ENCODE results near the gene AVPR2.
A peak's percentile ranks its signal among the peaks of the same experiment; 100 is the strongest.

Gene AVPR2

DNA sequence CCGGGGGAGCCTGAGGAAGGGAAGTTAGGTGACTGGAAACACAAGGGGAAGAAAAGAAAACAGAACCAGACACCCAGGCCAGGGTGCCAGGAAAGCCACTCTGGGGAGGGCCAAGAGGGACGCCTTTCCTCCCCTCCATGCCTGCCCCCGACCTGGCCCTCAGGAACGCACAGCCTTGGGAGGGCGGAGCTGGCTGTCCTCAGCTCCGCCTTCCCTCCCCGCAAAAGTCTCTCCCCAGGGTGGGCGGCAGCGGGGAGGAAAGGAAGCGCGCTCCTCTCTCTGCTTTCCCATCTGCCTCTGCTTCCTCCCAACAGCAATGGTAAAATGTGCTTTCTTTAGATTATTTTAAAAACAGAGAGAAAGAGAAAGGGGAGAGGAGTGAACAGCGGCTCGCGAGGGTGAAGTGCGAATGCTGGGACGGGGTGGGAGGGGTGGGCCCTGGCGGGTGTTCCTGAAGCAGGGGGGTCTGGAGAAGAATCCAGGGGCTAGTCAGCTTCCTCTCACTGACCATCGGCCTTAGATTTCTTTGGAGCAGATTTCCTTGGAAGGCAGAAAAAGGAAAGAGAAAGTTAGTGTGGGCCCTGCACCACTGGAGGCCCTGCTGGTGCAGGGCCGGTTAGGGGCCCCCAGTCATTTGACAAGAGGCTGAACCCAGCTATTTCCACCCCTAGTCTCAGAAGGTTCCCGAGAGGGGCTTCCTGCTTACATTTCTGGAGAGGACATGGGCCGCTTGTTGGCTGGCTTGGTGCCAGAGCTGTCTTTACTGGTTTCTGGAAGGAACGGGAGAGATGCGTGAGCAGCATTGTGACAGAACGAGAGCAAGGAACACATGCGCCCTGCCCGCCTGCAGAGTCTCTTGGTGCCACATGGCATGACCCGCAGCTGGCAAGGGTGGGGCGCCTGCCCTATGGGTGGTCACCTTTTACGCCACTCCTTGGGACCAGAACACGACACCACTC lies 44.7 kb downstream of the AVPR2 start:
- DNase-seq (ENCODE audit: low read depth in 2 of 2, low spot score in 1 of 2), result no peak

DNA sequence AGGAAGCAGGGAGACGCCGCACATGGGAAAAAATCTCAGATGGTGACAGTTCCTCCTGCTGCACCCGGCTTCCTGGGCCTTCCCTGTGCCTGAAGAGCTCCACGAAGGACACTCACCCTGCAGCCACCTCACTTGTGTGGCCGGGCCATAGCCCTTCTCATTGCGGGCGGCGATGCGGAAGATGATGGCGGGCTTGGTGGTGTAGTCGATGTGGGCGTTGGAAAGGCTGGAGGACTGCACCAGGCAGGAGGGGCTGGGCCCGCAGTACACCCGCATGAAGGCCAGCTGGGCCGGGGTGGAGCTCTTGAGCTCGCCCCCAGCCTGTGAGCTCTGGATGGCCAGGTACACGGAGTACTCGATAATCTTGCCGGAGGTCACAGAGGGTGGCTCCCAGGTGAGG lies 45.7 kb downstream of the AVPR2 start:
- DNase-seq (ENCODE audit: low read depth in 2 of 2, low spot score in 1 of 2), result no peak

GRCh38 chrX:153951683-153952372 lies 47.4 kb downstream of the AVPR2 start:
- no peak for DNase-seq (ENCODE audit: low read depth in 2 of 2, low spot score in 1 of 2)

DNA sequence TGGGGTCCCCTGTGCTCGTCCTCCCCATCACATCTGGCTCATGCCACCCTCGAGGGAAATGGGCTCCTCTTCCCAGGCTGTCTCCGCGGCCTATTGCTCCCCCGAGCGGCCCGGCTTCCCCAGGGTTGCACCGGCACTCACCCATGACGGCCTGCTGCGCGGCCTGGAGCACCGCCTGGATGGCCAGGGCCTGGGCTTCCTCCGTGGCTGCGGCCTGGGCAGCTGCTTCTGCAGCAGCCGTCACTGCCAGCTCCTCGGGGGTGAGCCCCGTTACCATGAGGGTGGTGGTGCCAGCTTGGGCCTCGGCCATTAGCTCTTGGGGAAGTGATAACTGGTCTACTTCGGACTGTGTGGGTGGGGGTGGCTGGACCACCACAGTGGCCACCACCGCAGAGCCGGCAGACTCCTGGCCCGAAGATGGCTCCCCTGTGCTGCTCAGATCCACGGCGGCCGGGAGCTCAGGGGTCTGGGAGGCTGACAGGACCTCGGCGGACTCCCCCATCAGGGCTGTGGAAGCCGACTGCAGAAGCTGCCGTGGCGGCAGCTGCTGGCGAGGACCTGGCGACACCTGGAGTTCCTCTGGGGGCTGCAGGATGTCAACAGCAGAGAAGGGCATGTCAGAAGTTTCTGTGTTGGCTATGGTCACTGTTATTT lies 48.0 kb downstream of the AVPR2 start:
- no peak for DNase-seq (ENCODE audit: low read depth in 2 of 2, low spot score in 1 of 2)

DNA sequence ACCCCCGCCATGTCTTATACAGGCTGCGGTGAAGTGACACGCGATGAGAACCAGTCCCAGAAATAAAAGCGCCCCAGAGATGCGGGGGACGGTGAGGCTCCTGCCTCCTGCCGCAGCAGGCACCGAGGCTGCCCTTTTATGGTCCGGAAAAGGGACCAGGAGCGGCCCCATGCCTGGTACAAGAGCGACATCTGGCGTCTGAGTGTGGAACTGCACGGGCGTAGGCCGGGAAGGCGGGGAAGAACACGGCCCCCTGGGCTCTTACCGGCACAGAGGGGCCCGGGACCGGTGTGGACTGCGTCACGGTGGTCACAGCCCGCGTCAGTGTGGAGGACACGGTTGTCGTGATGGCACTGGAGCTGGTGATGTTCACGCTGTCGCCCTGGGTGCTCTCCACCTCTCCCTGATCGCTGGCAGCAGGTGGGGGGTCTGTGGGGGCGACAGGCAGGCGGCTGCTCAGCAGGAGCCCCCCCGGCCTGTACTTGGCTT lies 48.9 kb downstream of the AVPR2 start:
- DNase-seq (ENCODE audit: low read depth in 2 of 2, low spot score in 1 of 2), result peak; percentile 49 to 58

DNA sequence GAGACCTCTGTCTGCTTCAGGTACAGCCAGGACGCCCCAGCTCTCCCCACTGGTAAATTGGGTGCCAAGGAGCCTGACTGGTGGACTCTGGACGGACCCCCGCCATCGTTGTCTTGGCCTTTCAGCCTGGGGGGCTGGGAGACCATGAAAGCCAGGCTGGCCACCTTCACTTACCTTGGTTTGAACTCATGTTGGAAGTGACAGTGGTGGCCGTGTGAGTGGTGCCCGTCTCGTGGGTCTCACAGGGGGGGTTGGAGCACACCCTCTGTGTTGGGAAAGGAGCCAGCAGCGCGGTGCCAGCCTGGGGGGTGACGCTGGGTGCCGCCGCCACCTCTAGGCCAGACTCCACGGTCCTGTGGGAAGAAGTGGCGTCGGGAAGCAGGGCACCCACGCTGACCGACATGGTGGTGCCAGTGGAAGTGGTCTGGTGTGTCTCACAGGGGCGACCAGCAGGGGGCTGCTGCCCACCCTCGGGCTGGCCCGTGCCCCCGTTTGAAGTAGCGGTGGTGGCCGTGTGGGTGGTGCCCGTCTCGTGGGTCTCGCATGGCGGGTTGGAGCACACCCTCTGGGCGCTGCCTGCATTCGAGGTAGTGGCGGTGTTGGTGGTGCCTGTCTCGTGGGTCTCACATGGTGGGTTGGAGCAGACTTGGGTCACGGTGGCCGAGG lies 49.6 kb downstream of the AVPR2 start:
- DNase-seq (ENCODE audit: low read depth in 2 of 2, low spot score in 1 of 2), result no peak

DNA sequence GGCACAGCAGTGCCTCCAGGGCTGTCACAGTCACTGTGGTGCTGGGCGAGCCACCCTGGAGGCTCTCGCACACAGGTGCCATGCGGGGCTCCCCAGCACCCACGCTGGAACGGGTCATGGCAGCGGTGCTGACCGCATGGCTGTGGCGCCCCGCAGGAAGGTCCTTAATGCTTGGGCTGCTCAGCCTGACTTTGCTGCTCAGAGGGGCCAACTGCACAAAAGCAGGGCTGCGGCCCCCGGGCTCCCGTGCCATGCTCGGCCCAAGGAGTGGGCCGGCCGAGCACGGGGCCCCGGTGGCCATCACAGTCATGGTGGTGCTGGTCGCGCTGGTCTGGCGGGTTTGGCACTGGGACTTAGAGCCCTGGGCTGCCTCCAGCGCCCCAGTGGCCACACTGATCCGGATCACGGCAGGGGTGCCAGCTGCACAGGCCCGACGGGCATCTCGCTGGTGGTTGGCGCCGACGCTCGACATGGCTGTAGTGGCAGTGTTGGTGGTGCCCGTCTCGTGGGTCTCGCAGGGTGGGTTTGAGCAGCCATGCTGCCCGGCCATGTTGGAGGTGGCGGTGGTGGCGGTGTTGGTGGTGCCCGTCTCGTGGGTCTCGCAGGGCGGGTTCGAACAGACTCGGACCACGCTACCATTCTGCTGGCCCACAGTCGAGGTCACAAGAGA lies 50.2 kb downstream of the AVPR2 start:
- DNase-seq (ENCODE audit: low read depth in 2 of 2, low spot score in 1 of 2), result no peak

- no peak for DNase-seq (ENCODE audit: low read depth in 2 of 2, low spot score in 1 of 2)
These were observed 50.8 kb downstream of the AVPR2 start for GRCh38 chrX:153955228-153955732.

- no peak for DNase-seq (ENCODE audit: low read depth in 2 of 2, low spot score in 1 of 2)
These were observed 51.8 kb downstream of the AVPR2 start for GRCh38 chrX:153956044-153956907.
